SK-N-SH (cell line): Measurements from ENCODE around the gene PTPRF. TPM values are rescaled to one million over a fixed set of nuclear protein-coding genes. Genes with fewer than 3 reads are reported as not detected.

Source experiments
- CTCF ChIA-PET: fragments of 300-600, 350-600 bp; formaldehyde crosslinking; extraction: SDS; loops from one replicate; lab custom pipeline; 2021; lab: Yijun Ruan, JAX
- POLR2A ChIA-PET: fragments of 350-600 bp; sonication (Branson Sonifier 250); formaldehyde crosslinking; extraction: SDS; loops from one replicate; lab custom pipeline; 2020; ENCODE audit warnings: antibody characterized with exemption, inconsistent platforms; lab: Yijun Ruan, JAX
- DNase-seq: peaks from one replicate; pipeline ENCODE4 v3.0.0; 2012
- H2AFZ ChIP-seq: fragments of 200-600 bp; sonication (generic); 2 replicates; pipeline ENCODE4 v1.8.1; 2016; ENCODE audit warnings: antibody characterized with exemption, mild to moderate bottlenecking, low read depth
- H3F3A ChIP-seq: fragments of 200-600 bp; sonication (generic); replicated peaks from 2 replicates; pipeline ENCODE3; 2016; ENCODE audit warnings: antibody characterized with exemption, mild to moderate bottlenecking; ENCODE audit not compliant: insufficient read depth
- H3K27ac ChIP-seq, 2 experiments: fragments of 200-500 bp in 1 of 2; fragments of 200-600 bp in 1 of 2; sonication (Bioruptor generic) in 1 of 2; sonication (generic), shearing (Covaris generic) in 1 of 2; 2 replicates each; pipeline versions ENCODE4 v1.5.1 to v1.6.1; 2014 to 2016; ENCODE audit warnings: low read depth in 2 of 2, inconsistent platforms in 1 of 2, low read length in 1 of 2, mild to moderate bottlenecking in 1 of 2, mixed read lengths in 1 of 2
- H3K27me3 ChIP-seq: fragments of 200-600 bp; sonication (generic), shearing (Covaris generic); 2 replicates; pipeline ENCODE4 v1.6.1; 2016; ENCODE audit warnings: mixed run types; ENCODE audit not compliant: insufficient read depth
- H3K36me3 ChIP-seq, 2 experiments: fragments of 200-500 bp in 1 of 2; fragments of 200-600 bp in 1 of 2; sonication (Bioruptor generic) in 1 of 2; sonication (generic) in 1 of 2; replicated peaks in 1 of 2; 2 replicates each; pipeline versions ENCODE3 to v1.5.1; 2014 to 2016; ENCODE audit warnings: low read length in 1 of 2, mild to moderate bottlenecking in 1 of 2; ENCODE audit not compliant: insufficient read depth in 2 of 2, control insufficient read depth in 1 of 2
- H3K4me1 ChIP-seq, 2 experiments: fragments of 200-500 bp in 1 of 2; fragments of 200-600 bp in 1 of 2; sonication (Bioruptor generic) in 1 of 2; sonication (generic), shearing (Covaris generic) in 1 of 2; 2 replicates each; pipeline versions ENCODE4 v1.5.1 to v1.6.1; 2014 to 2016; ENCODE audit warnings: low read depth in 1 of 2, low read length in 1 of 2, mixed run types in 1 of 2; ENCODE audit not compliant: insufficient read depth in 2 of 2, control insufficient read depth in 1 of 2
- H3K4me2 ChIP-seq: fragments of 200-600 bp; sonication (generic), shearing (Covaris generic); 2 replicates; pipeline ENCODE4 v1.6.1; 2017; ENCODE audit warnings: mixed run types
- H3K4me3 ChIP-seq, 2 experiments: fragments of 200-500 bp in 1 of 2; fragments of 200-600 bp in 1 of 2; sonication (Bioruptor generic) in 1 of 2; sonication (generic), shearing (Covaris generic) in 1 of 2; 2 replicates each; pipeline versions ENCODE4 v1.5.1 to v1.8.1; 2014 to 2016; ENCODE audit warnings: low read depth in 2 of 2, inconsistent platforms in 1 of 2, low read length in 1 of 2, mild to moderate bottlenecking in 1 of 2, mixed read lengths in 1 of 2, moderate library complexity in 1 of 2
- H3K79me2 ChIP-seq: fragments of 200-600 bp; sonication (generic); 2 replicates; pipeline ENCODE4 v1.8.1; 2017; ENCODE audit warnings: mild to moderate bottlenecking; ENCODE audit not compliant: insufficient read depth
- H3K9ac ChIP-seq: fragments of 200-600 bp; sonication (generic); 2 replicates; pipeline ENCODE4 v1.6.1; 2017; ENCODE audit warnings: mixed run types
- H3K9me2 ChIP-seq: fragments of 200-600 bp; sonication (generic); 2 replicates; pipeline ENCODE4 v1.6.1; 2017; ENCODE audit warnings: mixed run types
- H3K9me3 ChIP-seq: fragments of 200-600 bp; sonication (generic); 2 replicates; pipeline ENCODE4 v1.6.1; 2017; ENCODE audit warnings: mixed run types, mild to moderate bottlenecking, moderate library complexity
- H4K20me1 ChIP-seq: fragments of 200-600 bp; sonication (generic); 2 replicates; pipeline ENCODE4 v1.6.1; 2017; ENCODE audit warnings: mild to moderate bottlenecking, mixed run types; ENCODE audit not compliant: insufficient read depth
- CHD2 ChIP-seq: fragments of 150-350 bp; IDR thresholded peaks from 2 replicates; pipeline ENCODE4 v1.6.1; 2018; ENCODE audit warnings: low read length; ENCODE audit not compliant: partially characterized antibody
- EZH2phosphoT487 ChIP-seq: fragments of 200-600 bp; sonication (generic); IDR thresholded peaks from 2 replicates; pipeline ENCODE4 v1.6.1; 2017; ENCODE audit warnings: low read depth, mixed run types, mild to moderate bottlenecking, antibody characterized with exemption, moderate library complexity, borderline replicate concordance
- NFIC ChIP-seq: IDR thresholded peaks from 2 replicates; pipeline ENCODE4 v1.4.0; 2012; ENCODE audit warnings: borderline replicate concordance
- RAD21 ChIP-seq: IDR thresholded peaks from 2 replicates; pipeline ENCODE4 v1.6.1; 2012; ENCODE audit warnings: mild to moderate bottlenecking, low read length
- RCOR1 ChIP-seq: fragments of 150-350 bp; IDR thresholded peaks from 2 replicates; pipeline ENCODE4 v1.6.1; 2017; ENCODE audit warnings: antibody characterized with exemption, low read length
- RFX5 ChIP-seq: IDR thresholded peaks from 2 replicates; pipeline ENCODE4 v1.6.1; 2012; ENCODE audit warnings: mild to moderate bottlenecking, improper control_type of control experiment, low read length
- SIN3A ChIP-seq: IDR thresholded peaks from 2 replicates; pipeline ENCODE4 v1.6.1; 2012; ENCODE audit warnings: low read depth, mild to moderate bottlenecking, low read length, moderate library complexity, borderline replicate concordance
- SMC3 ChIP-seq: IDR thresholded peaks from 2 replicates; pipeline ENCODE4 v1.6.1; 2012; ENCODE audit warnings: low read depth, low read length, improper control_type of control experiment
- TCF12 ChIP-seq: IDR thresholded peaks from 2 replicates; pipeline ENCODE4 v1.4.0; 2012
- WGBS: methylation state at CpG from one replicate; pipeline ENCODE4 v1.1.6; 2017; ENCODE audit warnings: low lambda C conversion rate; 5-methylcytosine and 5-hydroxymethylcytosine counted together
- polyA plus RNA-seq, 3 experiments: library from polyadenylated mRNA; depleted of rRNA; stranded (reverse); fragments of >200 nt; gene quantifications; 2 replicates each; pipeline ENCODE4 v1.2.3, GENCODE V29; 2012
- TF ChIP-seq, protein P1 (sequence below): IDR thresholded peaks from 2 replicates; pipeline ENCODE4 v1.4.0; 2012; ENCODE audit warnings: low read depth, borderline replicate concordance
- TF ChIP-seq, protein P2 (sequence below): fragments of 150-350 bp; IDR thresholded peaks from 2 replicates; pipeline ENCODE4 v1.6.1; 2016; ENCODE audit warnings: mild to moderate bottlenecking, low read depth, low read length
- TF ChIP-seq, protein P3 (sequence below): IDR thresholded peaks from 2 replicates; pipeline ENCODE4; 2012
- TF ChIP-seq, protein P4 (sequence below): fragments of 200-600 bp; sonication (generic); IDR thresholded peaks from 2 replicates; pipeline ENCODE4 v1.6.1; 2017; ENCODE audit warnings: antibody characterized with exemption, mild to moderate bottlenecking, moderate library complexity
- TF ChIP-seq, protein P5 (sequence below): fragments of 150-350 bp; IDR thresholded peaks from 2 replicates; pipeline ENCODE4 v1.6.1; 2017; ENCODE audit warnings: antibody characterized with exemption, low read length, low read depth, borderline replicate concordance
- TF ChIP-seq, protein P6 (sequence below): IDR thresholded peaks from 2 replicates; pipeline ENCODE4 v1.4.0; 2012; ENCODE audit warnings: low read depth
- TF ChIP-seq, protein P7 (sequence below): IDR thresholded peaks from 2 replicates; pipeline ENCODE4 v1.6.1; 2012; ENCODE audit warnings: mild to moderate bottlenecking, low read depth, low read length, moderate library complexity

PTPRF gene
- polyA plus RNA-seq, 1 of the 3 experiments (the other 2 are of a cell fraction): 72.7 TPM

DNA sequence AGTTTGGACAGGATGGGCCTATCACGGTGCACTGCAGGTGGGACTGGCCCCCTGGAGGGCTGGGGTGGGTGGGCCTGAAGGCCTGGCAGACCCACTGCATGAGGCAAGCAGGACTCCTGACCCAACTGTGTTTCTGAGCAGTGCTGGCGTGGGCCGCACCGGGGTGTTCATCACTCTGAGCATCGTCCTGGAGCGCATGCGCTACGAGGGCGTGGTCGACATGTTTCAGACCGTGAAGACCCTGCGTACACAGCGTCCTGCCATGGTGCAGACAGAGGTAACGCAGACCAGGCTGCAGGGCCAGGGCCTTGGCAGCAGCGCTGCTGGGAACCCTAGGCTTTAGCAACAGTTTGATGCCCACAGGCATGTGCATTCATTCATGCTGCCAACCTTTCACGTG, 90.3 kb downstream of the PTPRF start:
- ChIA-PET POLR2A (no interaction called here), CTCF (no interaction called here)
- Histone ChIP-seq H3K9me3 (no peaks in the 10 kb centered on the region), H3K9ac (no peak overlapping the region), H3K4me2 (no peak overlapping the region), H3K79me2 (no peaks in the 10 kb centered on the region), H3K9me2 (no peaks in the 10 kb centered on the region), H4K20me1 (no peaks in the 10 kb centered on the region), H3K27me3 (no peaks in the 10 kb centered on the region), H2AFZ (no peak overlapping the region), H3K27ac (no peak overlapping the region), H3K4me3 (no peak overlapping the region), H3K36me3 (peaks cover 3 to 37% of the 10 kb centered on the region in 2 experiments), H3K4me1 (peaks cover 0 to 8% of the 10 kb centered on the region in 2 experiments; a peak in 1 of 4 replicates), H3F3A (no peaks in the 10 kb centered on the region)
- 90% methylated on average over 15 of the region's 16 CpGs for WGBS
- TF ChIP-seq RAD21: no peak
- no peak for TF ChIP-seq RCOR1
- TF ChIP-seq EZH2phosphoT487: no peak
- TF ChIP-seq, protein P1, sequence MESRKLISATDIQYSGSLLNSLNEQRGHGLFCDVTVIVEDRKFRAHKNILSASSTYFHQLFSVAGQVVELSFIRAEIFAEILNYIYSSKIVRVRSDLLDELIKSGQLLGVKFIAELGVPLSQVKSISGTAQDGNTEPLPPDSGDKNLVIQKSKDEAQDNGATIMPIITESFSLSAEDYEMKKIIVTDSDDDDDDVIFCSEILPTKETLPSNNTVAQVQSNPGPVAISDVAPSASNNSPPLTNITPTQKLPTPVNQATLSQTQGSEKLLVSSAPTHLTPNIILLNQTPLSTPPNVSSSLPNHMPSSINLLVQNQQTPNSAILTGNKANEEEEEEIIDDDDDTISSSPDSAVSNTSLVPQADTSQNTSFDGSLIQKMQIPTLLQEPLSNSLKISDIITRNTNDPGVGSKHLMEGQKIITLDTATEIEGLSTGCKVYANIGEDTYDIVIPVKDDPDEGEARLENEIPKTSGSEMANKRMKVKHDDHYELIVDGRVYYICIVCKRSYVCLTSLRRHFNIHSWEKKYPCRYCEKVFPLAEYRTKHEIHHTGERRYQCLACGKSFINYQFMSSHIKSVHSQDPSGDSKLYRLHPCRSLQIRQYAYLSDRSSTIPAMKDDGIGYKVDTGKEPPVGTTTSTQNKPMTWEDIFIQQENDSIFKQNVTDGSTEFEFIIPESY: no peak
- no peak for TF ChIP-seq SMC3
- TF ChIP-seq, protein P2, sequence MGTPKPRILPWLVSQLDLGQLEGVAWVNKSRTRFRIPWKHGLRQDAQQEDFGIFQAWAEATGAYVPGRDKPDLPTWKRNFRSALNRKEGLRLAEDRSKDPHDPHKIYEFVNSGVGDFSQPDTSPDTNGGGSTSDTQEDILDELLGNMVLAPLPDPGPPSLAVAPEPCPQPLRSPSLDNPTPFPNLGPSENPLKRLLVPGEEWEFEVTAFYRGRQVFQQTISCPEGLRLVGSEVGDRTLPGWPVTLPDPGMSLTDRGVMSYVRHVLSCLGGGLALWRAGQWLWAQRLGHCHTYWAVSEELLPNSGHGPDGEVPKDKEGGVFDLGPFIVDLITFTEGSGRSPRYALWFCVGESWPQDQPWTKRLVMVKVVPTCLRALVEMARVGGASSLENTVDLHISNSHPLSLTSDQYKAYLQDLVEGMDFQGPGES: no peak
- no peak for DNase-seq

DNA sequence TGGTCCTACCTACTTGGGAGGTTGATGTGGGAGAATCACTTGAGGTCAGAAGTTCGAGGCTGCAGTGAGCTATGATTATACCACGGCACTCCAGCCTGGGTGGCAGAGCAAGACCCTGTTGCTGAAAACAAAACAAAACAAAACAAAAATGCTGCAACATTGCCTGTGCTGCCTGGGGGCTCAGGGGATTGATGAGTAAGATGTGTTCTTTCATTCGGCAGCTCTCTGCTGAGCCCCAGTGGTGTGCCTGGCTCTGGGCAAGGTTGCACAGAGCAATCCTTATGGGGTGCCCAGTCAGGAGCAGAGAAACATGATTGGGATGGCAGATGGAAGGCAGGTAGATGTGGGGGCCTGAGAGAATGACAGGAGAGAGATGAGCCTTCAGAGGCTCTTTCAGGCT, 90.7 kb downstream of the PTPRF start:
- no peaks in the 10 kb centered on the region for H3K27me3 ChIP-seq
- WGBS: 100% methylated on average over 3 of the region's 3 CpGs
- ChIA-PET POLR2A (no interaction called here), CTCF (no interaction called here)
- H3K9me3 ChIP-seq: no peaks in the 10 kb centered on the region
- peaks cover 3 to 37% of the 10 kb centered on the region in 2 experiments for H3K36me3 ChIP-seq
- H3K4me1 ChIP-seq: peaks cover 0 to 8% of the 10 kb centered on the region in 2 experiments; a peak in 1 of 4 replicates
- no peak overlapping the region for H3K27ac ChIP-seq
- DNase-seq: no peak
- H3K79me2 ChIP-seq: no peaks in the 10 kb centered on the region
- no peaks in the 10 kb centered on the region for H3K9me2 ChIP-seq
- no peaks in the 10 kb centered on the region for H3F3A ChIP-seq
- H4K20me1 ChIP-seq: no peaks in the 10 kb centered on the region
- no peak overlapping the region for H2AFZ ChIP-seq
- no peak overlapping the region for H3K4me2 ChIP-seq
- no peak overlapping the region for H3K4me3 ChIP-seq
- H3K9ac ChIP-seq: no peak overlapping the region
- TF ChIP-seq, protein P3, sequence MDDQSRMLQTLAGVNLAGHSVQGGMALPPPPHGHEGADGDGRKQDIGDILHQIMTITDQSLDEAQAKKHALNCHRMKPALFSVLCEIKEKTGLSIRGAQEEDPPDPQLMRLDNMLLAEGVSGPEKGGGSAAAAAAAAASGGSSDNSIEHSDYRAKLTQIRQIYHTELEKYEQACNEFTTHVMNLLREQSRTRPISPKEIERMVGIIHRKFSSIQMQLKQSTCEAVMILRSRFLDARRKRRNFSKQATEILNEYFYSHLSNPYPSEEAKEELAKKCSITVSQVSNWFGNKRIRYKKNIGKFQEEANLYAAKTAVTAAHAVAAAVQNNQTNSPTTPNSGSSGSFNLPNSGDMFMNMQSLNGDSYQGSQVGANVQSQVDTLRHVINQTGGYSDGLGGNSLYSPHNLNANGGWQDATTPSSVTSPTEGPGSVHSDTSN: no peak
- TF ChIP-seq, protein P4, sequence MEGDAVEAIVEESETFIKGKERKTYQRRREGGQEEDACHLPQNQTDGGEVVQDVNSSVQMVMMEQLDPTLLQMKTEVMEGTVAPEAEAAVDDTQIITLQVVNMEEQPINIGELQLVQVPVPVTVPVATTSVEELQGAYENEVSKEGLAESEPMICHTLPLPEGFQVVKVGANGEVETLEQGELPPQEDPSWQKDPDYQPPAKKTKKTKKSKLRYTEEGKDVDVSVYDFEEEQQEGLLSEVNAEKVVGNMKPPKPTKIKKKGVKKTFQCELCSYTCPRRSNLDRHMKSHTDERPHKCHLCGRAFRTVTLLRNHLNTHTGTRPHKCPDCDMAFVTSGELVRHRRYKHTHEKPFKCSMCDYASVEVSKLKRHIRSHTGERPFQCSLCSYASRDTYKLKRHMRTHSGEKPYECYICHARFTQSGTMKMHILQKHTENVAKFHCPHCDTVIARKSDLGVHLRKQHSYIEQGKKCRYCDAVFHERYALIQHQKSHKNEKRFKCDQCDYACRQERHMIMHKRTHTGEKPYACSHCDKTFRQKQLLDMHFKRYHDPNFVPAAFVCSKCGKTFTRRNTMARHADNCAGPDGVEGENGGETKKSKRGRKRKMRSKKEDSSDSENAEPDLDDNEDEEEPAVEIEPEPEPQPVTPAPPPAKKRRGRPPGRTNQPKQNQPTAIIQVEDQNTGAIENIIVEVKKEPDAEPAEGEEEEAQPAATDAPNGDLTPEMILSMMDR: no peak
- TF ChIP-seq, protein P5, sequence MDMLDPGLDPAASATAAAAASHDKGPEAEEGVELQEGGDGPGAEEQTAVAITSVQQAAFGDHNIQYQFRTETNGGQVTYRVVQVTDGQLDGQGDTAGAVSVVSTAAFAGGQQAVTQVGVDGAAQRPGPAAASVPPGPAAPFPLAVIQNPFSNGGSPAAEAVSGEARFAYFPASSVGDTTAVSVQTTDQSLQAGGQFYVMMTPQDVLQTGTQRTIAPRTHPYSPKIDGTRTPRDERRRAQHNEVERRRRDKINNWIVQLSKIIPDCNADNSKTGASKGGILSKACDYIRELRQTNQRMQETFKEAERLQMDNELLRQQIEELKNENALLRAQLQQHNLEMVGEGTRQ: no peak
- TF ChIP-seq RCOR1: no peak
- no peak for TF ChIP-seq SMC3
- TF ChIP-seq, protein P6, sequence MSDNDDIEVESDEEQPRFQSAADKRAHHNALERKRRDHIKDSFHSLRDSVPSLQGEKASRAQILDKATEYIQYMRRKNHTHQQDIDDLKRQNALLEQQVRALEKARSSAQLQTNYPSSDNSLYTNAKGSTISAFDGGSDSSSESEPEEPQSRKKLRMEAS: no peak
- TF ChIP-seq, protein P7, sequence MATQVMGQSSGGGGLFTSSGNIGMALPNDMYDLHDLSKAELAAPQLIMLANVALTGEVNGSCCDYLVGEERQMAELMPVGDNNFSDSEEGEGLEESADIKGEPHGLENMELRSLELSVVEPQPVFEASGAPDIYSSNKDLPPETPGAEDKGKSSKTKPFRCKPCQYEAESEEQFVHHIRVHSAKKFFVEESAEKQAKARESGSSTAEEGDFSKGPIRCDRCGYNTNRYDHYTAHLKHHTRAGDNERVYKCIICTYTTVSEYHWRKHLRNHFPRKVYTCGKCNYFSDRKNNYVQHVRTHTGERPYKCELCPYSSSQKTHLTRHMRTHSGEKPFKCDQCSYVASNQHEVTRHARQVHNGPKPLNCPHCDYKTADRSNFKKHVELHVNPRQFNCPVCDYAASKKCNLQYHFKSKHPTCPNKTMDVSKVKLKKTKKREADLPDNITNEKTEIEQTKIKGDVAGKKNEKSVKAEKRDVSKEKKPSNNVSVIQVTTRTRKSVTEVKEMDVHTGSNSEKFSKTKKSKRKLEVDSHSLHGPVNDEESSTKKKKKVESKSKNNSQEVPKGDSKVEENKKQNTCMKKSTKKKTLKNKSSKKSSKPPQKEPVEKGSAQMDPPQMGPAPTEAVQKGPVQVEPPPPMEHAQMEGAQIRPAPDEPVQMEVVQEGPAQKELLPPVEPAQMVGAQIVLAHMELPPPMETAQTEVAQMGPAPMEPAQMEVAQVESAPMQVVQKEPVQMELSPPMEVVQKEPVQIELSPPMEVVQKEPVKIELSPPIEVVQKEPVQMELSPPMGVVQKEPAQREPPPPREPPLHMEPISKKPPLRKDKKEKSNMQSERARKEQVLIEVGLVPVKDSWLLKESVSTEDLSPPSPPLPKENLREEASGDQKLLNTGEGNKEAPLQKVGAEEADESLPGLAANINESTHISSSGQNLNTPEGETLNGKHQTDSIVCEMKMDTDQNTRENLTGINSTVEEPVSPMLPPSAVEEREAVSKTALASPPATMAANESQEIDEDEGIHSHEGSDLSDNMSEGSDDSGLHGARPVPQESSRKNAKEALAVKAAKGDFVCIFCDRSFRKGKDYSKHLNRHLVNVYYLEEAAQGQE: no peak
- TF ChIP-seq NFIC: no peak
- no peak for TF ChIP-seq CHD2
- TF ChIP-seq EZH2phosphoT487: no peak
- no peak for TF ChIP-seq RFX5
- TF ChIP-seq TCF12: no peak
- no peak for TF ChIP-seq SIN3A
